Kidney (tissue), 14 donors: ENCODE data around the gene SBNO1. TPM values are rescaled to one million over a fixed set of nuclear protein-coding genes. Genes with fewer than 3 reads are reported as not detected.
A peak's percentile ranks its signal among the peaks of the same experiment; 100 is the strongest.

Experiments used
- DNase-seq, 5 donors: peaks; one replicate each; pipeline ENCODE4 v3.0.0-alpha.2; 2013 to 2020
- FAIRE-seq: peaks from 2 replicates; lab custom pipeline; 2012; peaks lifted over from hg19 to GRCh38; lab: Jason Lieb, UNC
- H3K27ac ChIP-seq, 2 donors: one replicate each; pipeline ENCODE4 v1.7.0; 2013; ENCODE audit warnings: low read depth in 2 of 2, low read length in 2 of 2, inconsistent platforms in 1 of 2
- H3K27me3 ChIP-seq: one replicate; pipeline ENCODE4 v1.7.1; 2013; ENCODE audit warnings: low read length, inconsistent platforms; ENCODE audit not compliant: control insufficient read depth, insufficient read depth
- H3K36me3 ChIP-seq, 3 donors: one replicate each; pipeline versions ENCODE4 v1.7.0 to v1.7.1; 2013; ENCODE audit warnings: low read length in 3 of 3, control low read depth in 1 of 3, inconsistent platforms in 1 of 3; ENCODE audit not compliant: insufficient read depth in 3 of 3, control insufficient read depth in 2 of 3
- H3K4me1 ChIP-seq, 3 donors: one replicate each; pipeline versions ENCODE4 v1.7.0 to v1.7.1; 2013; ENCODE audit warnings: low read length in 3 of 3, inconsistent platforms in 1 of 3, low read depth in 1 of 3; ENCODE audit not compliant: control insufficient read depth in 2 of 3, insufficient read depth in 2 of 3
- H3K4me3 ChIP-seq, 3 donors: one replicate each; pipeline versions ENCODE4 v1.7.0 to v1.8.1; 2013; ENCODE audit warnings: low read length in 3 of 3, control low read depth in 1 of 3, inconsistent platforms in 1 of 3
- H3K9ac ChIP-seq, 3 donors: one replicate each; pipeline versions ENCODE4 v1.7.0 to v1.7.1; 2013; ENCODE audit warnings: low read length in 3 of 3, control low read depth in 1 of 3, inconsistent platforms in 1 of 3
- H3K9me3 ChIP-seq, 3 donors: one replicate each; pipeline versions ENCODE4 v1.7.0 to v1.7.1; 2013; ENCODE audit warnings: low read length in 3 of 3, control low read depth in 1 of 3, inconsistent platforms in 1 of 3; ENCODE audit not compliant: control insufficient read depth in 2 of 3, insufficient read depth in 1 of 3
- intact Hi-C: fragments of 100-400 bp; cut with DNase I; formaldehyde crosslinking; loops from one replicate; pipeline ENCODE4 v1.11.1; 2022
- polyA plus RNA-seq: library from polyadenylated mRNA; stranded (reverse); fragments of 350-450 nt; fragmentation: Illumina TruSeq; extraction: RNeasy Lipid Tissue Mini Kit (QIAGEN cat#74804); gene quantifications from one replicate; pipeline ENCODE4 v1.2.3, GENCODE V29; 2014; ENCODE audit warnings: low read depth, low replicate concordance; ENCODE audit not compliant: insufficient read depth
- total RNA-seq: library from RNA; stranded (reverse); fragmentation: NEBNext Ultra II Directional; extraction: Animal tissue kit (Norgen Biotek cat#: 25700); gene quantifications from one replicate; pipeline ENCODE4 v1.2.1, GENCODE V29; 2021
- TF ChIP-seq, protein P1 (sequence below): IDR thresholded peaks from 3 replicates; pipeline ENCODE4 v1.5.1; 2012; ENCODE audit warnings: mild to moderate bottlenecking, moderate library complexity, borderline replicate concordance; ENCODE audit not compliant: insufficient read depth; ENCODE audit errors: extremely low read depth
- donor health status: control.
- donor health status: control.
- donor health status: control.
- donor health status: control.
- donor health status: control.
- donor health status: DM: yes; HTN: yes; CAD: no.
- donor health status: Normal renal cell carcinoma (clear cell type).

The SBNO1 gene
- total and polyA plus RNA-seq, 2 donors from 2014 or later, result 4.3 to 32.0 TPM

GRCh38 chr12:123404581-123404980, 39.9 kb upstream of the SBNO1 start:
- Histone ChIP-seq H3K4me3 (no peak overlapping the region), H3K9me3 (no peaks in the 10 kb centered on the region), H3K27ac (no peak overlapping the region), H3K4me1 (peaks cover 0 to 4% (median 0%) of the 10 kb centered on the region in 3 donors), H3K27me3 (no peaks in the 10 kb centered on the region), H3K9ac (no peak overlapping the region), H3K36me3 (peaks cover 4 to 30% (median 22%) of the 10 kb centered on the region in 3 donors)
- intact Hi-C loops, result no loop called here
- DNase-seq, result no peak
- FAIRE-seq, result no peak
- TF ChIP-seq, protein P1, sequence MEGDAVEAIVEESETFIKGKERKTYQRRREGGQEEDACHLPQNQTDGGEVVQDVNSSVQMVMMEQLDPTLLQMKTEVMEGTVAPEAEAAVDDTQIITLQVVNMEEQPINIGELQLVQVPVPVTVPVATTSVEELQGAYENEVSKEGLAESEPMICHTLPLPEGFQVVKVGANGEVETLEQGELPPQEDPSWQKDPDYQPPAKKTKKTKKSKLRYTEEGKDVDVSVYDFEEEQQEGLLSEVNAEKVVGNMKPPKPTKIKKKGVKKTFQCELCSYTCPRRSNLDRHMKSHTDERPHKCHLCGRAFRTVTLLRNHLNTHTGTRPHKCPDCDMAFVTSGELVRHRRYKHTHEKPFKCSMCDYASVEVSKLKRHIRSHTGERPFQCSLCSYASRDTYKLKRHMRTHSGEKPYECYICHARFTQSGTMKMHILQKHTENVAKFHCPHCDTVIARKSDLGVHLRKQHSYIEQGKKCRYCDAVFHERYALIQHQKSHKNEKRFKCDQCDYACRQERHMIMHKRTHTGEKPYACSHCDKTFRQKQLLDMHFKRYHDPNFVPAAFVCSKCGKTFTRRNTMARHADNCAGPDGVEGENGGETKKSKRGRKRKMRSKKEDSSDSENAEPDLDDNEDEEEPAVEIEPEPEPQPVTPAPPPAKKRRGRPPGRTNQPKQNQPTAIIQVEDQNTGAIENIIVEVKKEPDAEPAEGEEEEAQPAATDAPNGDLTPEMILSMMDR, result no peak

GRCh38 chr12:123401753-123402683, 37.4 kb upstream of the SBNO1 start:
- Histone ChIP-seq H3K27ac (no peak overlapping the region), H3K9ac (no peak overlapping the region), H3K4me3 (no peak overlapping the region), H3K4me1 (peaks cover 0 to 11% (median 4%) of the 10 kb centered on the region in 3 donors), H3K9me3 (no peaks in the 10 kb centered on the region), H3K36me3 (peaks cover 4 to 28% (median 25%) of the 10 kb centered on the region in 3 donors), H3K27me3 (no peaks in the 10 kb centered on the region)
- FAIRE-seq (no peak), DNase-seq (peak in 1 of 5 donors; percentile 19)
- TF ChIP-seq, protein P1, result no peak
- intact Hi-C loops, result no loop called here

DNA sequence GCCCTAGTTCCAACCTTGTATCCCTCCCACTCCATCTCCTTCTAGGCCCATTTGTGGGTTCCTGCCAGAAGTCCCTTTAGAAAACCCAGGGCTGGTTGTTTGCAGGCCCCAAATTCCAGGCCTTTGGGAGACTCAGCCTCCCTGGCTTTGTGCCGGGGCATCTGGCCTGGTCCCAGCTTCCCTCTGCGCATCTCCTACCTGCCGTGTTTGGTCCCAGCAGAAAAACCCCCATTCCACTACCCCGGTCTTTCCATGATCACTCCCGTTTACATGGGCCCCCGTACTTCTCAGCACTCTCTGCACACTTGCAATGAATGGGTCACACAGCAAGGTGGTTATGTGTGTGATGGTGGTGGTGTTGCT, 34.6 kb upstream of the SBNO1 start:
- Histone ChIP-seq H3K4me1 (peaks cover 0 to 11% (median 4%) of the 10 kb centered on the region in 3 donors), H3K9ac (no peak overlapping the region), H3K4me3 (no peak overlapping the region), H3K9me3 (no peaks in the 10 kb centered on the region), H3K27ac (no peak overlapping the region), H3K36me3 (peaks cover 4 to 37% (median 32%) of the 10 kb centered on the region in 3 donors), H3K27me3 (no peaks in the 10 kb centered on the region)
- intact Hi-C loops, result no loop called here
- no peak for DNase-seq
- no peak for FAIRE-seq
- TF ChIP-seq, protein P1, result no peak
